ENCODE measurements around the gene SCN4A.
"Not testable (repeated sequence)": the region's sequence is repeated elsewhere in the genome, so short reads cannot be mapped to it uniquely, and the experiment has no call there.

The SCN4A gene

DNA sequence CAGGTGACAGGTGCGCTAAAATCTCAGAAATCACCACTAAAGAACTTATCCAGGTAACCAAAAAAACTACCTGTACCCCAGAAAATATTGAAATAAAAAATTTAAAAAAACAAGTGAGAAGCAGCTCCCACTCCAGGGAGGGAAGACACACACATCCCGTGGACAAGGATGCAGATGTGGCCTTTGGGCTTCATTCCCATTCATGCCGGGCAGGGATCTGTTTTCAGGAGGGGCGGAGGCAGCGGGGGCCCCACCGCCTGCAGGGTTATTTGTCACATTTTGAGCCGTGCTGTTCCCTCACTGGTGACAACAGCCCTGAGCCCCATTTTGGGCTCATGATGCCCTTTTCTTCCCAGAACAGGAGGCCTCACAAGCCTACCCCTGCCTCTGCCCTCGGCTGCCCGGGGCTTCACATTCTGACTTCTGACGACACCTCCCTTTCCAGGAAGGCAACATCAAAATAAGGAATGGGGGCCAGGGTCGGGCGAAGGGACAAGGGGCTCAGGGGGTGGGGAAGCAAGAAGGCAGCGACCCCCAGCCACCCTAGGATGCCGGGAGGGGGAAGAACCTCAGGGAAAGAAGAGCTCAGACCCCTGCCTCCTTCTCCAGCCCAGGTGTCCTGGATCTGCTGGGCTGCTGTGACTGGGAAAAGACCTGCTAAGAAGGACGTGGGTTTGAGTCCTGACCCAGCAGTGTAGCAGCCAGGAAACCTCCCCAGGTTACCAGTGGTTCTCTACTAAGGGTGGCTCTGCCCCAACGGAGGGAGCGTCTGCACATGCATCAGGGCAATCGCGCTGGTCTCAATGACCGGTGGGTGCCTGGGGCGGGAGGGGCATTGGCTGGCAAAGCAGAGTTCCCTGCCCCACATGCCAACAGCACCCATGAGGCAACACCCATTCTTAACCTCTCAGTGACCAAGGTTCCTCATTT lies 38.3 kb downstream of the SCN4A start:
- no peak for DNase-seq (ENCODE audit: low spot score)

DNA sequence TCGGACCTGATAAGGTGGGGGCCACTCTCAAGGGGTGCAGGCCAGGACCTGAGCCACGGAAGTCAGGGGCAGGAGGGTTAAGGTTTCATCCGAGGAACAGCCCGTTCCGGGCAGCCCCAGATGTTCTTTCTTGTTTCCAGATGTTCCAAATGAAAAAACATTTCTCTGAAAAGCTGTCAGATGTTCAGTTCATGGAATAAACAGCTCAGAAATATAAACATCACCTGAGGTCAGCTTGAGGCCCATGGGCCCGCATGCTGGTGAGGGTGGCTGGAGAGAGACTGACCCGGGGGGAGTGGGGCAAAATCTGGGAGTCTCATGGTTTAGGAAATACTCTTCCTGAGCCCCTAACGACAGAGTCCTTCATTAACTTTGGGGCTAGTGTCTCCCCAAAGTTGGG lies 39.1 kb downstream of the SCN4A start:
- no peak for DNase-seq (ENCODE audit: low spot score)

DNA sequence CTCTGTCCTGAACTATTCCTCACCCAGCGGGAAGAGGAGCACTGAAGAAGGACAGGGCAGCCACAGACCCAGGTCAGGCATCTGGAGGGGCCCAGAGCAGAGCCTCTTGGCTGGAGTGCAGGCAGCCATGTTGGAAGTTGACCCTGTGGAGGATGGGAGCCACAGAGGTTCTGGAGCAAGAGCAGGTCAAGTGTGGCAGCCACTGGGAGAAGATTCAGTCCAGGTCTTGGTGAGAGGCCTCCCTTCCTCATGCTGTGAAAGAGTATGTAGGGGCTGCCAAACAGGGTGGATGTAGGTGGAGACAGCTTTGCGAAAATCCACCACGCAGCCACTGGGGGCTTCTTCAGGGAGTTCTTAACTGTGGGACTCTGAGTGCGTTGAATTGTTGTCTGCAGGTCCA lies 40.0 kb downstream of the SCN4A start:
- DNase-seq (ENCODE audit: low spot score): no peak

DNA sequence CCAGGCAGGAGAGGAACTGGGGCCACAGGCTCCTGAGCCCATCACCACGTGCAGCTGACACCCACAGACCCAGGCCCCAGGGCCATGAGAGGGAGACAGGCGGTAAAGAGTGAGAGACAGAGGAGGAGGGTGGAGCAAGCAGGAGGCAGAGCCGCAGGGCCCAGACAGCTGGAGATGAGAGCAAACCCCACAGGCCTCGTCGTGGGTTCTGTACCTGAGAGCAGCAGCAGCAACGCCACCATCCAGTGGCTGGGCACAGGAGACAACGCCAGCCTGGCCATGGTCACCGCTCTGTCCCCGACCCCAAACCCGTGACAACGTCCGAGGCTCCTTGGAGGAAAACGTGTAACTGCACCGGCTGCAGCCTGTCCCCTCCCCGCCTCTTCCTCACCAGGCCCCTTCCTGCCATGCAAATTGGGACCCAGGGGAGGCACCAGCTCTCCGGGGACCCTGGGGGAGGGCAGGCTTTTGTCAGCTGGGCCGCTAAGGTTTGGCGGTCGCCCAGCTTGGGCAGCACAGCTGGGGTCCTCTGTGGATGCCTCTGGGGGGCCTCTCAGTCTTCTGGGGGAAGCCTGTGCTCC lies 40.6 kb downstream of the SCN4A start, which contains the start of gene CD79B:
TSS of gene CD79B (minus strand) at position 351 of the 581 bp plus-strand sequence. CDS start at position 281, 70 bp downstream.
- no peak for DNase-seq (ENCODE audit: low spot score)

DNA sequence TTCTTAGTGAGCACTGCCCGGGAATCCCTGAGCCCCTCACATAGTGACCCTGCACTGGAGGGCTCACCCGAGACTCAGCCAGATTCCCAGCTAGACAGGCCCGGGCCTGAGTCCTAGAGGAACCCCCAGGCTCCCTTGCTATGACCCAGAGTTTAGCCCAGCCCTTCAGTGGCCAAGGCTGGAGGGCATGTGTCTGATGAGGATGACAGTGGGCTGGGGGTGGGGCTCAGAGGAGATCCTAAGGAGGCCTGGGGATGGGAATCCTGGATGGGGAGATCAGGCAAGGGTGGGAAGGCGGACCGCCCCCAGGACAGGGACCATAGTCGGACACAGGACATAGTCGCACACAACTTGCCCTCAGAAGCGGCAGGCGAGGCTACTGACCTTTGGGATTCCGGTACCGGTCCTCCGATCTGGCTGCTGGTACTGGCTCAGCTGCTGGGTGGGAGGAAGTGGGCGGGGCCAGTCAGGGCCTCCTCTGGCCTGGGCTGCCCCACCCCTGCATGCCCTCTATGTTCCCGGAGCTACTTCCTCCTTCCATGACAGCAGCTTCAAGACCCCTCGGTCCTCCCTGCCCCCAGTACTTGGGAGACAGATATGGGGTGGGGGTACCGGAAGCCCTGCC lies 41.7 kb downstream of the SCN4A start:
- DNase-seq (ENCODE audit: low spot score): no peak

DNA sequence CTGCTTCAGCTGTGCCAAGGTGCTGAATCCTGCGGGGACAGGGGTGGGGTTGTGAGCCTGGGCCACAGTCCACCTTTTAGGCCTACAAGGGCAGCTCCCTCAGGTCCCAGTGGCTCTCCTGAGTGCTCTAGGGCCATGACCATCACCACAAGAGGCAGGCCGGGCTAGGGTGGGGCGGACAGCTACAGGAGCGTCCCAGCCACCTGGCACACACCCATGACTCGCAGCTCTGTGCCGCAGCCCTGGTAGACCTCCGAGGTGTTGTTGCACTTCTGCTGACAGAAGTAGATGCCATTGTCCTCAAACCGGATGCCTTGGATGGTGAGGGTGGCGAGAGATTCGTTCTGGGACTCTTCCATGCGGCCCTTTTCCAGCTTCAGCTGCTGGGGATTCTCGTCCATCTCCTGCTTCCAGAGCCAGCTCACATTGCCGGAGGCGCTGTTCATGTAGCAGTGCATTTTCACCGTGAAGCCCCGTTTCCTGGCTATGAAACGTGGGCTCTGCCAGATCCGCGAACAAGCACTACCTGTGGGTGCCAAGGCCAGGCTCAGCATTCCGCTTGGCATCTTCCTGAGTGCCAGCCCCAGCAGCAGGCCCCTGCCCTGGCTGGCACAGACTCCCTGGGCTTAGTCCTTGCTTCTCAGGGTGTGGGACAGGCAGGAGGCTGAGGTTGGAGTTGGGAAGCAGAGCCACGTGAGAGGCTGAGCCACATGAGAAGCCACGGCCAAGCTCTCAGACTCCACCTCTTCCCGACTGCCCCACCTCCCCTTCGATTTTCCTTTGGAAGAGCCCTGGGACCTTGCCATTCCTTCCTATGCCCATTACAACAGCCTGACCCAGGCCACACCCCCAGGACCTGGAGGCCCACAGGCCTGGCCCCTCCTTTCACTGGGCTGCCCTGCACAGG lies 42.6 kb downstream of the SCN4A start:
- no peak for DNase-seq (ENCODE audit: low spot score)

DNA sequence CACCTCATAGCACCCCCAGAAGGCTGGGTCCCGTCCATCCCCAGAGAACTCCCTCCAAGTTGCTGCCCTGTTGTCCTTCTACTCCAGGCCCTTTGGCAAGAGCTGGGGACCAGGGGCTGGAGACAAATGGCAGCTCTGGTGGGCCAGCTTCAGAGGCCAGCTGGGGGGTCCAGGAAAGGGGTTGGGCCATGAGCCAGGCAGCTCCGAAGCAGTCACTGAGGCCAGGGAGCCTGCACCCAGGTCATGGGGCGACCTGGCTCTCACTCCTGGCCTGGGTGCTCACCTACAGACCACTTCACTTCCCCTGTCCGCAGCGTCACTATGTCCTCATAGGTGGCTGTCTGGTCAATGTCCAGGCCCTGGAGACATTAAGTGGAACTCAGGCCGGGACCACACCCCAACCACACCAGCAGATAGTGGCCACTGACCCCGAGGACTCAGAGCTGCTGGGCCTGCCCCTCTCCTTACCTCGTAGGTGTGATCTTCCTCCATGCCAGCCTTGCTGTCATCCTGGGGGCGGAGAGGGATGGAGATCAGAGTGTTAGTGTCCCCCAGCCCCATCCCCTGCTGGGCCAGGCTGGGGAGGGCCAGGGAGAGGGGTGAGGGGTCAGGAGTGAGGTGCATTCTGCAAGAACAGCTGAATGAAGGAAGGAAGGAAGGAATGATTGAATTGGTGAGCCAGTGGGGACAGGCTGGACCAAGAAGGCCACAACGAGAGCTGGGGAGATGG lies 43.6 kb downstream of the SCN4A start:
- DNase-seq (ENCODE audit: low spot score): no peak

DNA sequence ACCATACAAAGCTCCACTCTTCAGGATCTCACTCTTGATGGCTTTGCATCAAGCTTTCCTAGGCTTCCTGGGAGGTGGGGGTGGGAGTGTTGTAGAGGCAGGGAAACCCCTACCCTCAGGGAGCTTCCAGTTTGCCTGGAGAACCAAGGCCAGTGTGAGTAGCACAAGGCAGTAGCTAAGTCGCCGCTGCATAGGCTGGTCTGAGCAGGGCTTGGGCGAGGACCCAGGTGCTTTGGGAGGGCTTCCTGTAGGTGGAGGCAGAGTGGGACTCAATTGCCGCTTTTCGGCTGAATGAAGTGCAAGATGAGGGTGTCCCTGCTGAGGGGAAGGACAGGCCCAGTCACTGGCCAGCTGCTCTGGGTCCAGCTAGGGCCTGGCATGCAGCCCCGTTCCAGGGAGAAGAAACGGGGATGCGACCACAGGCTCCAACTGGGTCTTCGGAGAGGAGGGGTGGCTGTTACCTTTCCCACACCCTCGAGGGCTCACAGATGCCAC lies 44.5 kb downstream of the SCN4A start:
- DNase-seq (ENCODE audit: low spot score): no peak

DNA sequence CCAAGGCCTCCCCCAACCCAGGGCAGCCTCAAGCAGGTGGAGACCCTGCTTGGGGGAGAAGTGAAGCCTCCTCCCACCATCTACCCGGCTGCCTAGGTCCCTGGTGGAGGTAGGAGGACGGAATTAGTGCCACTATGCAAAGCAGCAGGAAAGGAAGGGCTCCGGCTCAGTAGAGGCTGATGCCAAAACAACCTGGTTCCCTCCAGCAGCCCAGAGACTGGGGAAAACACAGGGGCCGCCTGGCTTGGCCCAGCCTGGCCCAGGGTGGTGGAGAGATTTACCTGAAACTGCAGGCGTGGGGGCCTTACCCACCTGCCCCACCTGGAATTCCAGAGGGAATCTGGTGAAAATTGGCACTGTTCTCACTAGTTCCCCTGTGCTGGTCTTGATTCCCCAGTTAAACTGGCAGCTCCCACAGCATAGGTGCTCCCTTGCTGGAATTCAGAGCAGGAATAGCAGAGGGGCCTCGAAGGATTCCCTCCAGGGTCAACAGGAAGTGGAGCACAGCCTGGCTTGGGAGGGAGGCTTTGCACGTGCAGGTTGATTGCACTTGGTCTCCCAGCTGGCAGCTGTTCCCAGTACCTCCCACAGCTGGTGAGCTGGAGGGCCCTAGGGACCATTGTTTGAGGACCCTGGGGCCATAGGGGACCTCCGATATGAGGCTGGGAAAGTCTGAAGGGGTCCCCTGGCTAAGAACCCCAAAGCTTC lies 45.1 kb downstream of the SCN4A start:
- no peak for DNase-seq (ENCODE audit: low spot score)

DNA sequence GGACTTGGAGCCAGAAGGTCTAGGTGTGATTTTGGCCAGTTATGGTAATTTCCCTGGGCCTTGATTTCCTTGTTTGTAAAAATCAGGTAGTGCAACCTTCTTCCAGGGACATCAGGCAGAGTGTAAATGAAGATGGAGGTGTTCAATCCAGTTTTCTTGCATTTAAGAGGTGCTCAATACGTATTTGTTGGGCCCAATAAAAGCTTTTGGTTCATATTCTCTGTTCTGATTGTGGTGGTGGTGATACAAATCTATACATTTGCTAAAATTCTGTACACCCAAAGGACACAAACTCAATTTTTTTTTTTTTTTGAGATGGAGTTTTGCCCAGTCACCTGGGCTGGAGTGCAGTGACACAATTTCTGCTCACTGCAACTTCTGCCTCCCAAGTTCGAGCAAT lies 46.6 kb downstream of the SCN4A start:
- DNase-seq (ENCODE audit: low spot score): no peak

DNA sequence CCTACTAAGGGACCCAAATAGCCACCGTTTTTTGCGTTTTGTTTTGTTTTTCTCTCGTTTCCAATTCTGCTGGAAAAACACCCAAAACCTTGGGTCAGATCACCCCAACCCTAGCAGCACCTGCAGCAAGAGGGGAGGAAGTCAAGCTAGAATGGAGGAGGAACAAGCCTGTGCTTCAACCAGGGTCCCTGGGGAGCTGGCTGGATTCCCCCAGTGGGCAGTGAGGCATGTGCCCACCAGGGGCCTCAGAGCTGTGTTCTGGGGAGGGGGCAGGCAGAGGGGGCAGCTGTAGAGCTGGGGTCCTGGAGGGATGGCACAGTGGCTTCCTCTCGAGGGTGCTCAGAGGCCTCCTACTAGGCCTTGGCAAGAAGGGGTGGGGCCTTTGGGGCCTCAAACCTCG lies 47.1 kb downstream of the SCN4A start:
- DNase-seq (ENCODE audit: low spot score): no peak

DNA sequence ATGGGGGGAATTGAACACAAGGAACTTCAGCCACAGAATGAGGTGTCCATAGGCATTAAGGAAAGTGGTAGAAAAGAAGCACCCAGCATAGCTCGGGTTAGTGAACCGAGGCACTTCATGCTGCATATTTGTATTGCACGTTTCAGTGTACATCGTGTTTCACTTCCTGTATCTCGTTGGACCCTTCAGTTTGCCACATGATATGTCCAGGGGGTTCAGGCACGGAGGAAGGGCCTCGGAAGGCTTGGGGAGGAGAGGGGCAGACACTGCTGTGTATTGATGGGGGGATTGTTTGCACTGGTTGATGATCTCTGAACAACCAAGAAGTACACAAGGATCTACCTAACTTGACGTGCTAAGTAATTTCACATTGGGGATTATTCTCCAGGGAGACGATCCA lies 50.3 kb downstream of the SCN4A start:
- not testable (repeated sequence) for DNase-seq (ENCODE audit: low spot score)

DNA sequence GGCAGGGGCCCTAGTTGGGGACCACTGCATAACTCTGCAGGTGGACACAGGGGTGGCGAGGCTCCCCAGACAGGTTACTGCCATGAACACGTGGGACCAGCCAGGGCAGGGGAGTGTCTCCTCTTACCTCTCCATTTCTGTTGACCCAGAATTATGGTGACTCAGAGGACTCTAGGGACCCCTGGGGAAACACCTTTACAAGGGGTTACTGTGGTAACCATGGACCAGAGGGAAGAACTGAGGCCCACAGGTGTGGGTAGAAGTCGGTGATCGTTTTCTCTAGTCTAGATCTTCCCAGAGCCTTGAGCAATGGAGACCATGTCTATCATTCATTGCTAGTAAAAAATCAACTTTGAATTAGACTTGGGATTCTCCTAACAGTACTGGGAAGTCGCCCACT lies 51.9 kb downstream of the SCN4A start:
- DNase-seq (ENCODE audit: low spot score): not testable (repeated sequence)

DNA sequence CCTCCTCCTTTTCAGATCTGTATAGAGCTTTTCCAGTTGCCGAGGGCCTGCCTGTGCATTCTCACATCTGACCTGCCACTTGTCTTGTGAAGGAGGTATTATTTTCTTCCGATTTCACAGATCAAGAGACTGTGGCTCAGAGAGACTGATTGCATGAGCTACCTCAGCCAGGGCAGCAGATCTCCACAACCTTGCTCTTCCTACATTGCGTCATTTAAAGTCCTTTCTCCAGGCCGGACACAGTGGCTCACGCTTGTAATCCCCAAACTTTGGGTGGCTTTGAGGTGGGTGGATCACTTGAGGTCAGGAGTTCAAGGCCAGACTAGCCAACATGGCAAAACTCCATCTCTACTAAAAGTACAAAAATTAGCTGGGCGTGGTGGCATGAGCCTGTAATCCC lies 52.7 kb downstream of the SCN4A start:
- not testable (repeated sequence) for DNase-seq (ENCODE audit: low spot score)

DNA sequence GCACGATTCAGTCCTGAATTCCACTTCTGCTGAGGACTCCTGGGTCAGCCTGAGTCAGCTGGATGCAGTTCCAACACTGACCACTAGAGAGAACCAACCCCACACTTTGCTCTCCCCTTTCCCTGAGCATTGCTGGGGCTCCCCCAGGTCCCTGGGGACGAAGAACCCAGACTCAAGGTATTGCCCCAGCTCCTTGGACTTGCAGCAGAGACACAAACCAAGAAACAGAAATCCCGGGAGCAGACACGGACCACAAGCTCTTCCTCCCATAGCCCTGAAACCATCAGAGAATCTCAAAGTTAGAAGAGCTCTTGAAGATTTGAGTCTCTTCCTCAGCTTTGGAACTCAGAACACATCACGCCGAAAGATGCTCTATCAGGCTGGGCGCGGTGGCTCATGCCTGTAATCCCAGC lies 53.4 kb downstream of the SCN4A start:
- peak; percentile 50 for DNase-seq (ENCODE audit: low spot score)

DNA sequence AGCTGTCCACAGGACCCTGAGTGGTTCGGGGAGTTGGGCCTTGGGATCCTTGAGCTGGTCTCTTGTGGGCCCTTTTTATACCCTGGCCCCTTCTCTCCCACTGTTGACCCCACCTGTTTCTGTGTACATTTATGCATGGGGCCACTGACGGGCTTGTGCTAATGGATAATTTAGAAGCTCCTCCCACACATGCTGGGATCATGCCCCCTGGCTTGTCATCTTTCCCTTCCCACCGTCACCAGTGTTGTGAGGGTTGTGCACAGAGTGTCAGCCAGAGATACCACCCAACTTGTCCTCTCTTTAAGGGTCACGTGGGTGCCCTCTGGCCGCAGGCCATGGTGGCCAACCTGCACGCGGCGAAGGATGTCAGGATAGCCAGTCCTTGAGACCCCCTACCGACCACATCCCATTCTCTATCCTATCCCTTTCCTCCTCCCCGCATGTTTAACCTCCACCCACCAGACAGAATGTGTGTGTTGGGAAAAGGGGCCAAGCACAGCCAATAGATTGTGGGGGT lies 53.9 kb downstream of the SCN4A start, which contains the start of gene GH1:
TSS of gene GH1 (minus strand) at position 51 of the 517 bp plus-strand sequence. CDS start 63 bp downstream, outside the sequence.
- not testable (repeated sequence) for DNase-seq (ENCODE audit: low spot score)

DNA sequence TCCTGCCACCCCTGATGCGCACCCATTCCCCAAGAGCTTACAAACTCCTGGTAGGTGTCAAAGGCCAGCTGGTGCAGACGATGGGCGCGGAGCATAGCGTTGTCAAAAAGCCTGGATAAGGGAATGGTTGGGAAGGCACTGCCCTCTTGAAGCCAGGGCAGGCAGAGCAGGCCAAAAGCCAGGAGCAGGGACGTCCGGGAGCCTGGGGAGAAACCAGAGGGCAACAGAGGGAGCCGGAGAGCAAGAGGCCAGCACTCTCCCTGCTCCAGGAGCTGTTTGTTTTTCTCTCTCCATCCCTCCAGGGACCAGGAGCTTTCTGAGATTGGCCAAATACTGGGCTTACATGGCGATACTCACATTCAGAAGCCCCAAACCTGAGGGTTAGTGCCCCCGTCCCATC lies 54.4 kb downstream of the SCN4A start:
- DNase-seq (ENCODE audit: low spot score): no peak

DNA sequence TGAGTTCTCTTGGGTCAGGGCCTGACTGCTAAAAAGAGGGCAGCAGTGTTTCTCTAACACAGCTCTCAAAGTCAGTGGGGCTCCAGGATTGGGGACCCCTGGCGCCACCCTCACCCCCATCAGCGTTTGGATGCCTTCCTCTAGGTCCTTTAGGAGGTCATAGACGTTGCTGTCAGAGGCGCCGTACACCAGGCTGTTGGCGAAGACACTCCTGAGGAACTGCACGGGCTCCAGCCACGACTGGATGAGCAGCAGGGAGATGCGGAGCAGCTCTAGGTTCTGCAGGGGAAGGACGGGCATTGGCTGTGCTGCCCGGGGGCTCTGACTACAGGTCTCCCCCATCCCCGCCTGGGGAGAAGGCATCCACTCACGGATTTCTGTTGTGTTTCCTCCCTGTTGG lies 55.1 kb downstream of the SCN4A start:
- no peak for DNase-seq (ENCODE audit: low spot score)

DNA sequence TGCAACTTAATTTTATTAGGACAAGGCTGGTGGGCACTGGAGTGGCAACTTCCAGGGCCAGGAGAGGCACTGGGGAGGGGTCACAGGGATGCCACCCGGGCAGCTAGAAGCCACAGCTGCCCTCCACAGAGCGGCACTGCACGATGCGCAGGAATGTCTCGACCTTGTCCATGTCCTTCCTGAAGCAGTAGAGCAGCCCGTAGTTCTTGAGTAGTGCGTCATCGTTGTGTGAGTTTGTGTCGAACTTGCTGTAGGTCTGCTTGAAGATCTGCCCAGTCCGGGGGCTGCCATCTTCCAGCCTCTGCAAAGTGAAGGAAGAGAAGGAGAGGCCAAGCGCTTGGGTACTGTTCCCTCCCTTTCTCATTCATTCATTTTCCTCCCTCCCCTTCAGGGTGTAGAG lies 55.5 kb downstream of the SCN4A start:
- DNase-seq (ENCODE audit: low spot score): not testable (repeated sequence)

DNA sequence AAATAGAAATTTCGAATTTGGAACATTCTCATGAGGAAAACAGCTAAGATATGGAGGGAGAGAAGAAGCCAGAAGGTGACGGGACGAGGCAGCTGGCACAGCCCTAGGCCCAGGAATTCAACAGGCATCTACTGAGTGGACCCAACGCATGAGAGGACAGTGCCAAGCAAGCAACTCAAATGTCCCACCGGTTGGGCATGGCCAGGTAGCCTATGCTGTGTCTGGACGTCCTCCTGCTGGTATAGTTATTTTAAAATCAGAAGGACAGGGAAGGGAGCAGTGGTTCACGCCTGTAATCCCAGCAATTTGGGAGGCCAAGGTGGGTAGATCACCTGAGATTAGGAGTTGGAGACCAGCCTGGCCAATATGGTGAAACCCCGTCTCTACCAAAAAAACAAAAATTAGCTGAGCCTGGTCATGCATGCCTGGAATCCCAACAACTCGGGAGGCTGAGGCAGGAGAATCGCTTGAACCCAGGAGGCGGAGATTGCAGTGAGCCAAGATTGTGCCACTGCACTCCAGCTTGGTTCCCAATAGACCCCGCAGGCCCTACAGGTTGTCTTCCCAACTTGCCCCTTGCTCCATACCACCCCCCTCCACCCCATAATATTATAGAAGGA lies 56.0 kb downstream of the SCN4A start:
- DNase-seq (ENCODE audit: low spot score): no peak
